ENCODE results near the gene SORL1-AS1.
A peak's percentile ranks its signal among the peaks of the same experiment; 100 is the strongest.

SORL1-AS1 gene

DNA sequence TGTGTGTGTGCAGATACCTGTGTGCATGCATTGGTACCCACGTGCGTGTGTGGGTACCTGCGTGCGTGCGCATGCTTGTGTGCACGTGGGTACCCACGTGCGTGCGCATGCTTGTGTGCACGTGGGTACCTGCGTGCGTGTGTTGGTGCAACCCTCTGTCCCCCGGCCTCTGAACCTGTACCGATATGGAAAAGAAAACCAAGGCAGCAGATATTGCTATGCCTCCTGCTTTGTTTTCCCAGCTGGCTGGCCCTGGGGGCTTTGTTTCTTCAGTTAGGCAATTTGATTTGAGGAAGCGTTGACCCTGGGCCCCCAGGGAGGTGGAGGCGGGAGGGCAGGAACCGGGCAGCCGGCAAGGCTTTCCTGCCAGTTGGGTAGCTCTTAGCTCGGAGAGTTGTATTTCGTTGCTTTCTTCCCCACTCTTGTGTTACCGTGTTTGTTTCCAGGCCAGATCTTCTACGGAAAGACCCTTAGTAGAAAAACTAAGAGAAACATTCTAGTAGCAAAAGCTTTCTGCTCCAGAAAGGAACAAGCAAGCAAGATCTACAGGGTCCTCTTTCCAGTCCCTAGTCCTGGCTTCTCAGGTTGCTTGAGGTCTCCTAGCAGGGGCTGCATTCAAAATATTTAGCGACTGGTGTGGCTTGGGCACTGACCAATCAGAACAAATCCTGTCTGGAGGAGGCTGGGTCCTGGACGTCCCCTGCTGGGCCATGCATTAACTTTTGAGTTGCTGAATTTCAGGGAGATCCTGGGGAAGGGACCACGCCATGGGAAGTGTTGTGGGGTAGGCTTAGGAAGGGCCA, 26.3 kb upstream of the SORL1-AS1 start:
- ATAC-seq (ENCODE audit: poor library complexity) (no peak), DNase-seq (no peak)
- intact Hi-C loops (cut with DNase I): no loop called here

DNA sequence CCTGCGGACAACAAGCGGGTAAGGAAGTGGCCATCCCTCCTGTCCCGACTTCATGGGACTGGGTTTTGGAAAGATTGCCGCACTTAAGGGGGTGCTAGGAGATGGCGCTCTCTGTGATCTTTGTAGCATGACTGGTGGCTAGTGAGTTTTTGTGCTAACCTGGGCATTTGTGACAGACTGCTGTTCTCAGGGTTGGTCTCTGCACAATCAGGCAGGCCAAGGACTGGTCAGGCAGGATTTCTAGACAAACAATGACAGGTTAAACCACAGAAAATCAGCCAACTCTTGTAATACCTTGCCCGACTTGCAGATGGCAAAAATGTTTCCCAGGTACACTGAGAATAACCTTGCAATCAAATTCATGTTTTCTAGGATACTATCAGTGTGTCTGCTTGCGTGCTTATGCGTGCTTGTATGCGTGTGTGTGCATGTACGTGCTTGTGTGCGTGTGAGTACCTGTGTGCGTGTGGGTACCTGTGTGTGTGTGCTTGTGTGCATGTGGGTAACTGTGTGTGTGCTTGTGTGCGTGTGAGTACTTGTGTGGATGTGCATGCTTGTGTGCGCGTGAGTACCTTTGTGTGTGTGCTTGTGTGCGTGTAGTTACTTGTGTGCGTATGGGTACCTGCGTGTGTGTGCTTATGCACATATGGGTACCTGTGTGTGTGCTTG, 25.6 kb upstream of the SORL1-AS1 start:
- intact Hi-C loops (cut with DNase I): no loop called here
- no peak for ATAC-seq (ENCODE audit: poor library complexity)
- DNase-seq: no peak

DNA sequence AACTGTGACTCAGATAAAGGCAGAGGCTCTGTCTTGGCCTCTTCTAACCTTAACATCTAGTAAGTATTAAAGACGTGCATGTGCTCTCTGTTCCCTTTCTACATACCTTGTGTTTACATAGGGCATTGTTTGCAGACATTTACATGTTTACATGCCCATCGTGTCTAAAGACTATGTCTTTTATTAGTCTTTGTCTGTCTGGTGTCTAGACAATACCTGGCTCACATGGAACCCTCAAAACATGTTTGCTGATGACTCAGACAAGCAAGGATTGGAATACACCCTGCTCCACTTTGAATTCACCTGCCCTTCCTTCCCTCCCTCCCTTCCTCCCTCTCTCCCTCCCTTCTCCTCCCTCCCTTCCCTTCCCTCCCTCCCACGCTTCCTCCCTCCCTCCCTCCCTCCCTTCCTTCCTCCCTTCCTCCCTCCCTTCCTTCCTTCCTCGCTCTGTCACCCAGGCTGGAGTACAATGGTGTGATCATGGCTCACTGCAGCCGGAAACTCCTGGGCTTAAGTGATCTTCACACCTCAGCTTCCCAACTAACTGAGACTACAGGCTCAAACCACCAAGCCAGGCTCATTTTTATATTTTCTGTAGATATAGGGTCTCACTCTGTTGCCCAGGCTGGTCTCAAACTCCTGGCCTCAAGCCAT, 23.7 kb upstream of the SORL1-AS1 start:
- ATAC-seq (ENCODE audit: poor library complexity): no peak
- DNase-seq: no peak
- intact Hi-C loops (cut with DNase I): no loop called here

DNA sequence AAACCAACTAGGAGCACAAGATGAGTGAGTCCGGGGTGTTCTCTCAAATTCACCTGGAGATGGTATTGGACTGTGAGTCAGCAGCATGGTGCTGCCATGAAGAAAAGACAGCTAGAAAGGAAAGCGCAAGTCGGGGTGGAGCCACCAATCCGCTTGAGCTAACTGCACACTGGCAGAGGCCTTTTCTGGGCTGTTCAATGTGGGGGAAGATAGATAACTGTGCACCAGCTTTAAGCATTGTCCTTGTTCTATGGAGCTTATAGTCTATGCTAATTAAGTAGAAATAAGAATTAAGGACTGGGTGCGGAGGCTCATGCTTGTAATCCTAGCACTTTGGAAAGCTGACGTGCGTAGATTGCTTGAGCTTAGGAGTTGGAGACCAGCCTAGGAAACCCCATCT, 21.9 kb upstream of the SORL1-AS1 start:
- no peak for ATAC-seq (ENCODE audit: poor library complexity)
- intact Hi-C loops (cut with DNase I): no loop called here

DNA sequence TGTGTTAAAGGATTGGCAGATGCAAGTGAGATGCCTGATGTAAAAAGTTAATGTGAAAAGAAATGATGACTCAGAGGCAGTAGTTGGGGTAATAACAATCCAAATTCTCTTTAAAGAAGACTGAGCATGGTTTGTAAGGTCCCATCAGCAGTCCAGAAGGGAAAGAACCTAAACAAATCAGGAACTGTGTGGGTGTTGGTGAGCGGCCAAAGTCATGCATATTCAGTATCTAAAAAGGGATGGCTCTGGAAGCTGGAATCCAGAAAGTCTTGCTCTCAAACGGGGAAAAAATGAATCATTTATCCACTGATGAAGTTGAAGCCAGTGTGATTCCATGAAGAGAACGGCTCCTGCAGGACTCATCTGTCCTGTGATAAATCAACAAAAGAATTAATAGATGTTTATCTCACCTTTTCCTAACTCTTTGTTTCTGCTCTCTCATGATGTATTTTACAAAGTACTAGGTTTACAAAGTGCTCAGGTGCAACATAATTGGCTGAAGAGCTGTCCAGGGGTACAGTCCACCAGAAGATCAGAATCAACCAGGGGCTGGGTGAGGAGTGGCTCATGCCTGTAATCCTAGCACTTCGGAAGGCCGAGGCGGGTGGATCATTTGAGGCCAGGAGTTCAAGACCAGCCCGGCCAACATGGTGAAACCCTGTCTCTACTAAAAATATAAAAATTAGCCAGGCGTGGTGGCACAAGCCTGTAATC, 20.5 kb upstream of the SORL1-AS1 start:
- ATAC-seq (ENCODE audit: poor library complexity) (no peak), DNase-seq (no peak)
- intact Hi-C loops (cut with DNase I): no loop called here

More for the DNA sequence above, 21.9 kb upstream of the SORL1-AS1 start:
- no peak for DNase-seq

DNA sequence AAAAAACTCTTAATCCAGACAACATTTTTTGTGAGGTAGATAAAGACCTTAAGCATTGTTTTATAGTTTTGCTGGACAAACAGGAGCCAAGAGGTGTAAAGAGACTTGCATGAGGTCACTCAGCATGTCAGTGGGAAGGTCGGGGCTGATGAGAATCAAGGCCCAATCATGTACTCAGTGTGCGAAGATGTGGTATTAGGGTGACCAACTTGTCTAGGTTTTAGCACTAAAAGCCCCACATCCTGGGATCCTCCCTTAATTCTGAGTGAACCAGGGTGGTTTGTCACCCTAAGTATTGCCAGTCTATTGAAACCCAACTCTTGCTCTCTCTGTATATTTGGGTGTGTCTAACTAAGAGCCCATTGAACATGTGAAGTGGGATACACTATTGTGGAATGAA, 19.5 kb upstream of the SORL1-AS1 start:
- DNase-seq: no peak
- intact Hi-C loops (cut with DNase I): no loop called here
- no peak for ATAC-seq (ENCODE audit: poor library complexity)

DNA sequence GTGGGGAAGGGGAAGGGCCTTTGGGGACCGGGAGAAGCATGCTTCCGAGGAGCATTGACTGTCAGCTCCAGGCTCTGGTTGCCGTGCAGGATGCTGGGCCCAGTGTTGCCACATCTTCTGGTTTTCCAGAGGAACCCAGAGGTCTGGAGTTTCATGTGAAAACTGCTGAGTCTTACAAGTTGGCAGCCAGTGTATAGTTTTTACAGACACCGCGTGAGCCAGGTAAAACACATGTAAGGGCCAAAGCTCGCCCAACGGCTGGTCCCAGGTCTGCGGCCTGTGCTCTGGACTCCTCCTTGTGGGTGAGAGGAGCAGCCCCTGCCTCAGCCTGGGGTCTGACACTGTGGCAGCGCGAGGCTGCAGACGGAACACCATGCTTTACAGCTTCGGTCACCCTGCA, 18.4 kb upstream of the SORL1-AS1 start:
- ATAC-seq (ENCODE audit: poor library complexity): no peak
- intact Hi-C loops (cut with DNase I): no loop called here
- DNase-seq: no peak

DNA sequence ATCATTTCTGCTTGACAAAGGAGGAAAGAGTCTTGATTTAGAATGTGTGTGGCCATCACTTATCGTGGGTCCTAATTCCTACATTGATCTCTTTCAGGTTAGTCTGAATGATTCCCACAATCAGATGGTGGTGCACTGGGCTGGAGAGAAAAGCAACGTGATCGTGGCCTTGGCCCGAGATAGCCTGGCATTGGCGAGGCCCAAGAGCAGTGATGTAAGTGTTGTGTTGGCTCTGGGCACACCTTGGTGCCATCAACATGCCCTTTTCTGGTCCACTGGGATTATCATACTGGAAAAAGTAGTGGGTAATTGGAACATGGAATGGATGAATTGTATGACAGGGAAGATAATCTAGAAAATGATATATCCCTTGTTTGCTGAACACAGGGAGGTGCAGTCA, 17.1 kb upstream of the SORL1-AS1 start:
- DNase-seq: no peak
- intact Hi-C loops (cut with DNase I): no loop called here
- no peak for ATAC-seq (ENCODE audit: poor library complexity)

DNA sequence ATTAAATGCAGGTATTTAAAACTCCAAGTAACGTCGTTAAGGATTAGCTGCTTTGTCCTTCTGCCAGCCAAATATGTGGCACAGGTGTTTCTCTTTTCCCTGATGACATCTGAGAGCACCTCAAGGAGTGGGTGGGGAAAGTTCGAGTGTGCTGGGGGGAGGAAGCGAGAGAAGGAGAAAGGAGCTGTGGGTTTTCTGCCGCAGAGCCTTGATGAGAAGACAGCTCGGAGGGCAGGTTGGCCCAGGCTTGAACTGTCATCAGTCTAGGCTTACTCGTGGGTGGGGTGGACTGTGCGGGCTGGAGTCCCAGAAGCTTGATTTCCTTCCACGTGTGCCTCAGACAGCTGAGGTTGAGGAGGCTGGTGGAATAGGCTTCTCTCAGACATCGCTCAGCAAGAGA, 15.2 kb upstream of the SORL1-AS1 start:
- DNase-seq (no peak), ATAC-seq (ENCODE audit: poor library complexity) (no peak)
- intact Hi-C loops (cut with DNase I): no loop called here

DNA sequence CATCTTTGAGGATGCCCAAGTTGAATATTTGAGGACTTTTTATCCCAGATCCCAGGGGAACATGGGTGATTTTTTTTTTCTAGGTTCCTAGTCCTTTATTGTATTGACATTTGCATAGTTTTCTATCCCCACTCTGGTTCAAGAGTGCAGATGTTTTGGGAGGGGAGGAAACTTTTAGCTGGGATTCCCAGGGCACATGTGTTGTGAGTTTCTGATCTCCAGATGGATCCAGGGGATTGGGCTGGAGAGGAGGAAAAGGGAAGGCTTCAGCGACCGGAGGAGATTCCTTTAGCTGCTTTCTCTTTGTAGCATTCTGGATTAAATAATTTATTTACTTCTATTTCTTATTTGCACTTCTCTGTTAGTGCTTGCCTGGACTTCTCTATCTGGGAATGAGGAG, 14.7 kb upstream of the SORL1-AS1 start:
- ATAC-seq (ENCODE audit: poor library complexity): no peak

DNA sequence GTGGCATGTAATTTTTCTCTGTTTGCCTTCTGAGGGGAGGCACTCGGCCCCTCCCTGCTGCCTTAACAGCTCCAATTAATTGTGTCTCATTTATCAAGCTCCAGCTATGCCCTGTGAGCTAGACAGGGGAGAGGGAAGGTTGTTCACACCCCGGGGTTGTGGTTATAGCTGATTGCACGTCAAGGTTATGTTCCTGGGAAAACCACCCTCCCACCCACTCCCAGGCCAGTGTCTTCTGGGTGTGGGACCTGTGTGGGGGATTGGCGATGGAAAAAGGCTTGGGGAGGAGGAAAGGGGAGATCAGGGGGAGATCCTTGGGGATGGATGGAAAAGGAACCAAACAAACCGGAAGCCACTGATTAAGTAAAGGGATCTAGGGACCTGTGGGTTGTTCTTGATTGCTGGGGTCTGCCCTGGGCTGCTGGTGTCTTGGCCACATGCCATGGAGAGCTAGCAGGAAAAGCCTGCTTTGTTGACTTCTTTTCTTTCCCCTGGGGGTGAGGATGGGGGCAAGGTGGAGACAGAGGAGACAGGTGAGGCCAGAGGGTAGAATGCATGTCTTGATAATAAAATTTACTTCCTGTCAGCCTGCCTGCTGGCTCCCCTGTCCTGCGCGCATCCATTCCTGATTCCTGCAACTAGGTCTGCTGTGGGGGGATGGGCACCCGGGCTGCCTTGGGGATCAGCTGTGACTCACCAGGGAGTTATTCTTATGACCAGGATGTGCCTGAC, 13.5 kb upstream of the SORL1-AS1 start:
- DNase-seq: peak; percentile 86
- peak; percentile 93 for ATAC-seq (ENCODE audit: poor library complexity)
- intact Hi-C loops (cut with DNase I): no loop called here

More for the DNA sequence above, 14.7 kb upstream of the SORL1-AS1 start:
- no peak for DNase-seq
- intact Hi-C loops (cut with DNase I): no loop called here

DNA sequence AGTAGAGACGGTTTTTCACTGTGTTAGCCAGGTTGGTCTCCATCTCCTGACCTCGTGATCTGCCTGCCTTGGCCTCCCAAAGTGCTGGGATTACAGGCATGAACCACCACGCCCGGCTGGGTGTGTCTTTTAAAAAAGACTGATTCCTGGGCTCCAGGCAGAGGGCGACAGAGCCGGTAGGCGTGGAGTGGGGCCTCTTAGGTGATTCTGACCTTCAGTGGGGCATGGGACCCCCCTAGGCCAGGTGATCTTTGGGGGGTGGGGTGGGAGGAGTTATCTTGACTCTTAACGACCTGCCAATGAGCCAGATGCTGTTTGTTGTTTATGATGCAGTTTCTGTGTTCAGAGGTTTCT, 12.9 kb upstream of the SORL1-AS1 start:
- no peak for ATAC-seq (ENCODE audit: poor library complexity)
- DNase-seq: no peak
- intact Hi-C loops (cut with DNase I): no loop called here

DNA sequence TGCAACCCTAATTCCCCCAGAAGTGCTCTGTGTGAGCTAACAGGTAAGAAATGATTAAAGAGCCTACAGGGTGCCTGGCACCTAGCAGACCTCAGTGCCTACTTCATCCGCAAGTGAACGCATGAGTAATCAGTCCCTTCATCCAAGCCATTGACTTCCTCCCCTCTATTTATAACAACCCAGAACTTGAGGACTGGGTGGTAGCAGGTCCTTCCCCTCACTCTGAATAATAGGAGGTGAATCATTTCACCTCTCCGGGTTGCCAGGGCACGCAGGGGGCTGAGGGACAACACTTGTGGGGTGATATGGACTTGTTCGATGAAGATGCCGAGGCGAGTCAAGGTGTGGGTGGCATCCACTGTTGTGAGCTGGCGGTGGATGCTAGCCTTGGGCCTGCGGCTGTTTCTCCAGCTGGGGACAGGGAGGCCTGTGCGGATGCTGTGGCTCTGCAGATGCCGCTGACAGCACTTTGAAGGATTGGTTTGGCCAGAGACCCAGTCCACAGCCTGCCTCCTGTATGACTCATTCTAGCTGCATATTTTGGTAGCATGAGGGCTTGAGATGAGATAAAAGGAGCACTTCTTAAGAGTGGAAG, 11.7 kb upstream of the SORL1-AS1 start:
- ATAC-seq (ENCODE audit: poor library complexity): peak; percentile 86
- DNase-seq: peak; percentile 74
- intact Hi-C loops (cut with DNase I): no loop called here

DNA sequence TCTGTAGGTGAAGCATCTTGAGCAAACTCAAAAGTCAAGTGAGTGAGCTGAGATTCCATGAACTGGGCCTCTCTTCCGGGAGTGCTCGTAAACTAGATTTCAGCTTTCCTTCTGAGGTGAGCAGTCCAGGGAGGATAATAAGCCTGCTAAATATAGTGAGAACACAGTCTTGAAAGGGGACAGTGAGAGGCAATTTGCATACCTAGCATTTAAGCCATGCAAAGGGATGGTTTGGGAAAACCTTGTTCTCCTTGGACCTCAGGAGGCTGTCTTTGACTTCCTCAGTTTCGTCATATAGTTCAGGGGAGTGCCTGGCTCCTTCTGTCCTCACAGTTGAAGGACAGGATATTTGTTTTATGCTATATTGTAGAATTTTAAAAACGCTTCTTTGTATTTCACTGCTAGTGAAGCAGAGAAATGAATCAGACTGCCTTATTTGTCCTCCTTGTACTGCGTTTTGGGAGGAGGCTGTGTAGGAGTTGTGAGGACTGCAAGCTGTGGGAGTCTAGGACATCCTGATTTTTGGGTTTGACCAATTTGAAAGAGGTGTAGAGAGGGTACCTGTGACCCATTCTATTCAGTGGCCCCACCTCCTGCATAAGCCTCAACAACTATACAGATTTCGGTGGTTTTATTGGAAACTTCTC, 11.0 kb upstream of the SORL1-AS1 start:
- intact Hi-C loops (cut with DNase I): no loop called here
- DNase-seq (no peak), ATAC-seq (ENCODE audit: poor library complexity) (no peak)

DNA sequence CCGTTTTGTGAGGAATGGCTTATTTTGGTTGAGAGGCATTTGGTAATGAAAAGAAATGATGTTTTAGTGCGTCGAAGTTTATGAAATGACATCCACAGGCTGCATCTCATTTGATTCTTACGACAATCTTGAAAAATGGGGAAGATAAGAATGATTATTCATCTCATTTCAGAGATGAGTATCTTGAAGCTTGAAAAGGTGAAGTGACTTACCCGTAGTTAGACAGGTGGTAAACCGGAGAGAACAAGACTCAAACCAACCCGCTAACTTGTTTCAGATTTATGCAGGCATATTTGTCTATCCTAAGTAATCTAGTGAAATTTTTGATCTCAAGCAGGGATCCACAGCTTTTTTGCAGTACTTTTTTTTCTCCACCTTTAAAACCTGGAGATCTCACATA, 9.1 kb upstream of the SORL1-AS1 start:
- intact Hi-C loops (cut with DNase I): no loop called here
- DNase-seq (no peak), ATAC-seq (ENCODE audit: poor library complexity) (no peak)

DNA sequence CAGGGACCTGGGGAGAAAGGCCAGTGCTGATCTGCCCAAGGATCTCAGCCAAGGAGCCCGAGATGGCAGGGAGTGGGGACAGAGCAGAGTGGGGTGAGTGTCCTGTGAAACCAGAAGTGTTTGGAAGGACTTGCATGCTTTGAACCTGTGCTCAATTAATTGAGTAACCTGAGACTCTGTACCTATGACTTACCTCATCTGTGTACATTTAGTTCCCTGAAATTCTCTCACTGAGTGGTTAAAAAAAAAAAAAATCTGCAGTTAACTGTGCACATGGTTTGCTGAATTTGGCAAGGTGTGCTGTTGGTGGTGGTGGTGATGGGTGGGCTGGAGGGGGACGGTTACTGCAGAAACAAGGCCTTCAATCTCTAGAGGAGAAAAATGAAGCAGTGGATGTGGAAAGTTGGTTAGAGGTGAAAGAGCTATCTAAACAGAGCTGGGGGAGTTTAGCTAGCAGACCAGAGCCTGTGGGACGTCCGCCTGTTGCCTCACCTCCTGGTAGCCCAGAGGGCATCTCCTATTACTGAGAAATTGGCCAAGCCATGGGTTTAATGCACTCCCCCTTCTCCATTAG, 8.3 kb upstream of the SORL1-AS1 start:
- no peak for ATAC-seq (ENCODE audit: poor library complexity)
- intact Hi-C loops (cut with DNase I): no loop called here
- no peak for DNase-seq

DNA sequence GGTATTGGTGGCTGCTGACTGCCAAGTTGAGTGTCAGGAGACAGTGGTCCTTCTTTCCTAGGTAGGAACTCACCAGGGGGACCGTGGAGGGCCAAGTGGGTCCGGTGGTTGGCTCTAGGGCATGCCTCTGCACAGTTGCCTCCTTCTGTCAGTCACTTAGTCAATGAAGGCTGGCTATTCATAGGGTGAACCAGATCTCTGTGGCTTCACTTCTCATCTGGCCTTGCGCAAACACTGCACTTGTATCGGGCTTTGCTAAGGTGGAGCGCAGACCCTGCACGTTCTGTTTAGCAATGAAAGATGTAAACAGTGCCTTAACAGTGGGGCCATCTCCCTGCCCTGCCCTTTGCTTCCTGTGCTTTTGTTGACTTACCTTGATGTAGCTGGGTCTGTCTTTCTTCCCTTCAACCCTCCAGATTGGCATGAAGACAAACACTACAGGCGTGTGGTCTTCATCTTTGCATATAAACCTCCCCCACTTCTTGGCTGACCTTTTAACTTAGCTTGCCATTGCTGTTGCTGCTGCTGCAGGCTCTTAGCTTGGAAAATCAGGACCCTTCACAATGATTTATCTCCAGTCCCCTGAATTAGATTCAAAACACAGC, 6.7 kb upstream of the SORL1-AS1 start:
- ATAC-seq (ENCODE audit: poor library complexity) (no peak), DNase-seq (no peak)
- intact Hi-C loops (cut with DNase I): no loop called here
